ENCODE data around the gene ZNF808.
"Not testable (repeated sequence)": the region's sequence is repeated elsewhere in the genome, so short reads cannot be mapped to it uniquely, and the experiment has no call there.

ZNF808 gene

GRCh38 chr19:52593441-52593840 is 66.0 kb downstream of the ZNF808 start:
- H3K4me1 Mint-ChIP-seq (ENCODE audit: low read depth); intact Hi-C loops (cut with micrococcal nuclease); H3K27me3 Mint-ChIP-seq; H3K4me3 Mint-ChIP-seq; H3K27ac Mint-ChIP-seq: not testable (repeated sequence)
- H3K9me3 Mint-ChIP-seq: peaks cover 75% of the 10 kb centered on the region
- peaks cover 99% of the 10 kb centered on the region for H3K36me3 Mint-ChIP-seq (ENCODE audit: low read depth)

- intact Hi-C loops (cut with micrococcal nuclease): no loop called here
- Mint-ChIP-seq H3K4me1 (ENCODE audit: low read depth) (peaks cover 14% of the 10 kb centered on the region), H3K27ac (no peak overlapping the region), H3K27me3 (no peaks in the 10 kb centered on the region), H3K9me3 (peaks cover 71% of the 10 kb centered on the region), H3K36me3 (ENCODE audit: low read depth) (peaks cover 76% of the 10 kb centered on the region), H3K4me3 (no peak overlapping the region)
Observed at GRCh38 chr19:52599241-52599640, 71.8 kb downstream of the ZNF808 start.

- Mint-ChIP-seq H3K27me3 (no peaks in the 10 kb centered on the region), H3K4me1 (ENCODE audit: low read depth) (peaks cover 14% of the 10 kb centered on the region), H3K4me3 (peak overlapping the region; percentile 86), H3K27ac (peak overlapping the region; percentile 74), H3K36me3 (ENCODE audit: low read depth) (peaks cover 76% of the 10 kb centered on the region), H3K9me3 (peaks cover 71% of the 10 kb centered on the region)
- intact Hi-C loops (cut with micrococcal nuclease): loop anchor here (2.0 to 5.0 kb wide), 3 partner anchors 30 to 73 kb away; partner anchors contain the start of genes ZNF701, ZNF808 and ZNF83
Observed at GRCh38 chr19:52600639-52601024, 73.2 kb downstream of the ZNF808 start.

- Mint-ChIP-seq H3K27me3 (no peaks in the 10 kb centered on the region), H3K36me3 (ENCODE audit: low read depth) (peaks cover 76% of the 10 kb centered on the region), H3K4me3 (peak overlapping the region; percentile 86), H3K9me3 (peaks cover 71% of the 10 kb centered on the region), H3K4me1 (ENCODE audit: low read depth) (peaks cover 14% of the 10 kb centered on the region), H3K27ac (peak overlapping the region; percentile 74)
- intact Hi-C loops (cut with micrococcal nuclease): loop anchor here (2.0 to 5.0 kb wide), 3 partner anchors 30 to 74 kb away; partner anchors contain the start of genes ZNF701, ZNF808 and ZNF83
Observed at GRCh38 chr19:52601025-52601973, 73.8 kb downstream of the ZNF808 start.

GRCh38 chr19:52601974-52602366 is 74.5 kb downstream of the ZNF808 start:
- H3K27ac Mint-ChIP-seq: peak overlapping the region; percentile 74
- peaks cover 14% of the 10 kb centered on the region for H3K4me1 Mint-ChIP-seq (ENCODE audit: low read depth)
- peak overlapping the region; percentile 86 for H3K4me3 Mint-ChIP-seq
- peaks cover 71% of the 10 kb centered on the region for H3K9me3 Mint-ChIP-seq
- H3K27me3 Mint-ChIP-seq: not testable (repeated sequence)
- intact Hi-C loops (cut with micrococcal nuclease): loop anchor here (2.0 to 5.0 kb wide), 3 partner anchors 31 to 75 kb away; partner anchors contain the start of genes ZNF701, ZNF808 and ZNF83
- peaks cover 76% of the 10 kb centered on the region for H3K36me3 Mint-ChIP-seq (ENCODE audit: low read depth)

- H3K27ac Mint-ChIP-seq: no peak overlapping the region
- H3K4me1 Mint-ChIP-seq (ENCODE audit: low read depth): peaks cover 14% of the 10 kb centered on the region
- no peak overlapping the region for H3K4me3 Mint-ChIP-seq
- no peaks in the 10 kb centered on the region for H3K27me3 Mint-ChIP-seq
- peaks cover 71% of the 10 kb centered on the region for H3K9me3 Mint-ChIP-seq
- H3K36me3 Mint-ChIP-seq (ENCODE audit: low read depth): peaks cover 75% of the 10 kb centered on the region
- intact Hi-C loops (cut with micrococcal nuclease): loop anchor here (5.0 kb wide), 2 partner anchors 34 to 76 kb away; partner anchors contain the start of genes ZNF808 and ZNF83
Observed at GRCh38 chr19:52602941-52603340, 75.5 kb downstream of the ZNF808 start.

- no peaks in the 10 kb centered on the region for H3K27me3 Mint-ChIP-seq
- peaks cover 67% of the 10 kb centered on the region for H3K9me3 Mint-ChIP-seq
- intact Hi-C loops (cut with micrococcal nuclease): loop anchor here (5.0 kb wide), 2 partner anchors 34 to 76 kb away; partner anchors contain the start of genes ZNF808 and ZNF83
- peaks cover 14% of the 10 kb centered on the region for H3K4me1 Mint-ChIP-seq (ENCODE audit: low read depth)
- no peak overlapping the region for H3K4me3 Mint-ChIP-seq
- H3K27ac Mint-ChIP-seq: no peak overlapping the region
- peaks cover 68% of the 10 kb centered on the region for H3K36me3 Mint-ChIP-seq (ENCODE audit: low read depth)
Observed at GRCh38 chr19:52603558-52604207, 76.2 kb downstream of the ZNF808 start.

Measured in dendritic cell treated with granulocyte-macrophage colony-stimulating factor and Interleukin-4, amounts not matched to agents 40 ng/mL and 50 ng/mL, for 4 days (primary cell).